Superior temporal gyrus (tissue), 1 donor: ENCODE measurements around the gene KLHDC8A.
"Not testable (repeated sequence)": the region's sequence is repeated elsewhere in the genome, so short reads cannot be mapped to it uniquely, and the experiment has no call there.

Experiments
- DNase-seq: peaks from one replicate; pipeline ENCODE4 v3.0.0-alpha.2; 2016; ENCODE audit errors: extremely low spot score

The KLHDC8A gene, protein sequence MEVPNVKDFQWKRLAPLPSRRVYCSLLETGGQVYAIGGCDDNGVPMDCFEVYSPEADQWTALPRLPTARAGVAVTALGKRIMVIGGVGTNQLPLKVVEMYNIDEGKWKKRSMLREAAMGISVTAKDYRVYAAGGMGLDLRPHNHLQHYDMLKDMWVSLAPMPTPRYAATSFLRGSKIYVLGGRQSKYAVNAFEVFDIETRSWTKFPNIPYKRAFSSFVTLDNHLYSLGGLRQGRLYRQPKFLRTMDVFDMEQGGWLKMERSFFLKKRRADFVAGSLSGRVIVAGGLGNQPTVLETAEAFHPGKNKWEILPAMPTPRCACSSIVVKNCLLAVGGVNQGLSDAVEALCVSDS

DNA sequence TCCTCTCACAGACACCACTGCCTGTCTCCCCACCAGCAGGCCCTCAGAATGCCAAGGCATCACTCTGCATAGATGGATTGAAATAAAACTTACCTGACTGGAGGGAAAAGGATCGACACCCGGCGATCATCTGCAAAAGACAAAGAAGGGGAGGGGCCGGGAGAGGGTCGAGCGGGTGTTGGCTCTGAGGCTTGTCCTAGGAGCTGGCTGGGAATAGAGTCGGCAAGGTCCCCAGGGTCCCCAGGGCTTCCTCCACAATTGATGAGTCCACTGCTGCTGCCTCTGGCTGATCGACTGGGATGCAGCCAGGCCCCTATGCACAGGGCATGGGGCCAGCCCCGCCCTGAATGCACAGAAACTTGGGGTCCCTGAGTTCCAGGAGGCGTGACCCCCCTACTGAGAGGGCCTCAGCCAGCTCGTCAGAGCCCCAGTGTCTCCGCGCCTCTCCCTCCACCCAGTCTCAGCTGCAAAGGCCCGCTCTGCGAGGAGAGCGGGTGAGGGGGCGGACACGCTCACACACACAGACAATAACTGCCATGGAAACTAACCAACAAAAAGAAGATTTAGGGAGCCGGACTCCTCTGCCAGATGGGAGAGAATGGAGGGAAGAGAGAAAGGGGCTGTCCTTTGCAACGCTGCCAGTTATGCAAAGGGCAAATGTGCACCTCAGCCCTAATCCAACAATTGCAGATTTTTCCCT lies at the start of gene KLHDC8A:
KLHDC8A (minus strand) TSS at position 483 of the 700 bp plus-strand sequence. CDS start 13,318 bp downstream, outside the sequence.
- peak; percentile 52 for DNase-seq

DNA sequence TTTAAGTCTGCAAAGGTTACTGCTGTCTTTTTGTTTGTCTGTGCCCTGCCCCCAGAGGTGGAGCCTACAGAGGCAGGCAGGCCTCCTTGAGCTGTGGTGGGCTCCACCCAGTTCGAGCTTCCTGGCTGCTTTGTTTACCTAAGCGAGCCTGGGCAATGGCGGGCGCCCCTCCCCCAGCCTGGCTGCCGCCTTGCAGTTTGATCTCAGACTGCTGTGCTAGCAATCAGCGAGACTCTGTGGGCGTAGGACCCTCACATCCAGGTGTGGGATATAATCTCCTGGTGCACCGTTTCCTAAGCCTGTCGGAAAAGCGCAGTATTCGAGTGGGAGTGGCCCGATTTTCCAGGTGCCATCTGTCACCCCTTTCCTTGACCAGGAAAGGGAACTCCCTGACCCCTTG lies 49.5 kb upstream of the KLHDC8A start:
- DNase-seq = not testable (repeated sequence)

DNA sequence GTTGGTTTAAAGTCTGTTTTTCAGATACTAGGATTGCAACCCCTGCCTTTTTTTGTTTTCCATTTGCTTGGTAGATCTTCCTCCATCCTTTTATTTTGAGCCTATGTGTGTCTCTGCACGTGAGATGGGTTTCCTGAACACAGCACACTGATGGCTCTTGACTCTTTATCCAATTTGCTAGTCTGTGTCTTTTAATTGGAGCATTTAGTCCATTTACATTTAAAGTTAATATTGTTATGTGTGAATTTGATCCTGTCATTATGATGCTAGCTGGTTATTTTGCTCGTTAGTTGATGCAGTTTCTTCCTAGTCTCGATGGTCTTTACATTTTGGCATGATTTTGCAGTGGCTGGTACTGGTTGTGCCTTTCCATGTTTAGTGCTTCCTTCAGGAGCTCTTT lies 47.8 kb upstream of the KLHDC8A start:
- DNase-seq = not testable (repeated sequence)

- DNase-seq = no peak
Observed at GRCh38 chr1:205398586-205398985, 41.9 kb upstream of the KLHDC8A start.

DNA sequence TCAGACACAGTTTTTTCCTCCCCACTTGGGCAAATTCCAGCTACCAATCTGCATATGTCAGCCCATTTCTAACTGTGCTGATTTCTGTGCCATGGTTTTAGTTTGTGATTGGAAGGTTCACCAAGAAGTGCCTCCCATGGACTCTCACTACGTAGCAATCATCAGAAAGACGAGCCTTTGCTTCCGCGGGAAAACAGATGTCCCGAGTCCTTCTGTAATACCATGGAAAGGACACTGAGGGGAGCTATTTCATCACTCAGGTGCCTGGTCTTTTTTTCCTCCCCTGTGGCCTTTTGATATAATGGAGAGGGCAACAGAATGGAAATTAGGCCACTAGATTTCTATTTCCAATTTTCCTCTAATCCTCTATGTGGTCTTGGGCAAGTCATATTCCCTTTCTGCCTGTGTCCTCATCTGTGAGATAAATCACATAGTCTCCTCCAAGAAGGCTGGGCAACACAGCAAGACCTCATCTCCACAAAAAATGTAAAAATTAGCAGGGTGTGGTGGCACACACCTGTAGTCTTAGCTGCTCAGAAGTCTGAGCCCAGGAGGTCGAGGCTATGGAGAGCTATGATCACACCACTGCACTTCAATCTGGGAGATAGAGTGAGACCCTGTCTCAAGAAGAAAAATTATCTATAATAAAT lies 40.4 kb upstream of the KLHDC8A start:
- DNase-seq = peak; percentile 82

DNA sequence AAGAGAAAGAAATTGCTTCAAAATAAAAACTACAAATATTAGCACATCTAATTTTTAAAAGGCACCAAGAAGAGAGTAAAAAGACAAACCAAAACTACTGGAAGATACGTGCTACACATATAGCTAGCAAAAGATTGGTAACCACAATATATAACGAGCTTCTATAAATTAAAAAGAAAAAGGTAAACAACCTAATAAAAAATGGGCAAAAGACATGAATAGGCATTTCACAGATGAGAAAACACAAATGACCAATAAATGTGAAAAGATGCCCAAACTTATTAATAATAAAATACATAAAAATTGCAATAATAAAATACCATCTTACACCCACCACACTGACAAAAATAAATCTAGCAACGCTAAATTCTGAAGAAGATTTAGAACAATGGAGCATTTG lies 38.9 kb upstream of the KLHDC8A start:
- DNase-seq = no peak

- DNase-seq = no peak
Observed at GRCh38 chr1:205392650-205393049, 35.9 kb upstream of the KLHDC8A start.

DNA sequence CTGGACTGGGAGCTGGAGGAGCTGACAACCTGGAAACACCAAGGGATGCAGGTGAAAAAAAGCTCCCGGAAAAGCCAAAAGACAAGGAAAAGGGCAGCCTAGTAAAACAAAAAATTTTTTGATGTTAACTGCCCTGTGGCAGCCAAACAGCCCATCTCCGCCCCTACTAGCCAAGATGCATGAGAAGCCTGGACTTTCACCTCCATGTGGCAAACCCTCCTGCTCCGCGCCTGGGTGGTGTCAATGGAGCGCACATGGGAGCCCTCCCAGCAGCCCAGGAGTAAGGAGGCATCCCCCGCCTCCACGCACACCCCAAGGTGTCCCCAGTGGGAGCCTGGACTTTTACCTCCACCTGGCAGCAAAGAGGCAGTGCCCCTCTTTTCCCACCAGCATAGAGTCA lies 34.7 kb upstream of the KLHDC8A start:
- DNase-seq = no peak

DNA sequence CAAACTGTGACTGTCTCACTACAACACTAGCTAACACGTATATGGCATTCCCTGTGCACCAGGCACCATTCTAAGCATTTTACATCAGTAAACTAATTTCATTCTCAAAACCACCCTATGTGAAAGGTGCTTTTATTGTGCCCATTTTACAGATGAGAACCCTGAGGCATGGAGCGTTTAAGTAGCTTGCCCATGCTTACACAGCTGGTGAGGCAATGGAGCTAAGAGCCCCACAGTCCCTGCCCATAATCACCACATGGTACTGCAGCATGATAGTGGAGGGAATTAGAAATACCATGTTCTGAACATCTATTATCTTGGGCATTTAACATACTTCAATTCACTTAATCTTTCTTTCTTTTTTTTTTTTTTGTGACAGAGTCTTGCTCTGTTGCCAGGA lies 31.1 kb upstream of the KLHDC8A start:
- no peak for DNase-seq

- not testable (repeated sequence) for DNase-seq
Observed at GRCh38 chr1:205382990-205383389, 26.3 kb upstream of the KLHDC8A start.

DNA sequence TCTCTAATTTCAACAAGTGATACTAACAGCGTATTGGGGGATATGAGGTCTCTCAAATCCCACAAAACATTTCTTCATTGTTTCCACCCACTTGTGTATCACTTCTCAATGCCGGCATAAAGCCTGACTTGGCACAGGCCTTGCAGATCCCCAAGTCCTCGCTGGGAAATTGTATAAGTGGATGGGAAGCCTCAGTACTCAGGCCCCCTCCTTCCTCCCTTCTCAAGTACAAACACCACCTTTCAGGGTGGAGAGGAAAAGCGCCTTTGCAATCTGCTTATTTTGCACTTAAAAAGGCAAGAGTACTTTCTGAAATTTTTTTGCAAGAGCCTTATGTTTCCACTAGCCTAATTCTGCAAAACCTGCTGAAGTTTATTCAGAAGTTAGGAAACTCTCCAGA lies 25.8 kb upstream of the KLHDC8A start:
- DNase-seq = peak; percentile 44

- DNase-seq = no peak
Observed at GRCh38 chr1:205381305-205381704, 24.6 kb upstream of the KLHDC8A start.

DNA sequence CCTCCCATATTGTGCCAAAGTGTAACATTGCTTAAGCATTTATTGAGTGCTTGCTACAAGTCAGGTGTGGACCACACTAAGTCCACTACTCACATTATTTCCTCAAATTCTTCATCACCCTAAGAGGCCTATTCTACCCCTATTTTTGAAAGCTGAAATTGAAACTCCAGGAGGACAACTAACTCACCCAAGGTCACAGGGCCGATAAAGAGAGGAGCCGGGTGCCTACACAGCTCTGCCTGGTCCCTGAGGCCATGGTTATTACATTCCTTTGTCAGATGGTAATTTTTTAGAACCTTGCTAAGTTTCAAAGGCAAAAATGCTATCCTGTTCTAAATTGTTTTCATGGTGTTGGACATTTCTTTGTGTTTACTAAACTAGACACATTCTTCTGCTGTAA lies 24.2 kb upstream of the KLHDC8A start:
- DNase-seq = no peak

DNA sequence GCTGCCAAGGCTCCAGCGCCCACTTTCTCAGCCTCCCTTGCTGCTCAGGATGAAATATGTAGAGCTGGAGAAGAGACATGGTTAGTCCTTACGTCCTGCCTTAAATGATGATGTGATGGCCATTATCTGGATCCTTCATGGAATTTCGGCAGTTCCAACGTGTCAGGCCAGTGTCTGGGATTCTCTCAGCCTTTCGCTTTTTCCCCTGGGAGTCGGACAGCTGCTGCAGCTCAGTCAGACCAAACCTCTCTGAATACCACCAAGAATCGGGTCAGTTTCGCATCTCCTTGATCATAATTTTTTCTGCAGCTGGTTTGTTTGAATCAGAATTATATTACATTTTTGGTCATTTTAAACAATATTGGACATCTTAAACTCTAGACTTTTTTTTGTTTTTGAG lies 22.3 kb upstream of the KLHDC8A start:
- no peak for DNase-seq

GRCh38 chr1:205377355-205377754 lies 20.6 kb upstream of the KLHDC8A start:
- DNase-seq = no peak

DNA sequence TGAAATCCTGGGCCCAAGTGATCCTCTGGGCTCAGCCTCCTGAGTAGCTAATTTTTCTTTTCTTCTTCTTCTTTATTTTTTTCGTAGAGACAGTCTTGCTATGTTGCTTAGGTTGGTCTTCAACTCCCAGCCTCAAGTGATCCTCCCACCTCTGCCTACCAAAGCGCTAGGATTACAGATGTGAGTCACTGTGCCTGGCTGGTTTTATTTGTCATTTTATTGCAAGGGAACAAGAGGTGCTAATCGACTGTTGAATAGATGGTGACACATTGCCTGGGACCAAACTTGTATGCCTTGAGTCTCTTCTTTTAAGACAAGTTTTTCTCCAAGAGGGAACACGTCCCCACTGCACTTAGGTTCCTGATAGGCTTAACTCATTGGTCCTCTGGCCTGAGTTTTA lies 20.0 kb upstream of the KLHDC8A start:
- no peak for DNase-seq

GRCh38 chr1:205375835-205376545 lies 19.3 kb upstream of the KLHDC8A start:
- peak; percentile 77 for DNase-seq

GRCh38 chr1:205374210-205375078 lies 17.7 kb upstream of the KLHDC8A start:
- no peak for DNase-seq

DNA sequence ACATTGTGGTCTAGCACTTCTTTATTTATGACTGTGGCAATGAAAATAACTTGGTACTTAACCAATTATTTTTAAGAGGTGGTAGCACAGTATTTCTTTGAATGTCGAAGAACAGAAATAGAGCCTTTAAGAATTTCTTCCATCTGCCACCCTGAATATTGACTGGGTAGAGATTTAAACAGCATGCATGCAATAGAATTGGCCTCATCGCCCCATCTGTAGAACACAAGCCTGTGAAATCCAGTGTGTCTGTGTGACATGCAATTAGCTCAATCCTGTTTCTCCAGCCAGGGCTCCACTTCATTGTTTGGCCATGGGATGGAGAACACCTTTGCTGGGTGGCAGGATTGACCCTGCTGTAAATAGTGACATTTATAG lies 17.1 kb upstream of the KLHDC8A start:
- DNase-seq = no peak

GRCh38 chr1:205373022-205373797 lies 16.5 kb upstream of the KLHDC8A start:
- no peak for DNase-seq
